GM12878 (cell line): ENCODE measurements around the gene HOXC5. TPM values are rescaled to one million over a fixed set of nuclear protein-coding genes. Genes with fewer than 3 reads are reported as not detected.

Experiments used
- ATAC-seq: fragments of 200-7000 bp; cut with Tn5 transposase; 3 replicates; pipeline ENCODE4 v1.9.1; 2020; ENCODE audit warnings: mild to moderate bottlenecking, moderate library complexity
- BruUV-seq: library from RNA; stranded (reverse); fragments of 400-500 nt; replicated peaks from 2 replicates; lab custom pipeline; 2021; lab: Mats Ljungman, UMichigan
- CTCF ChIA-PET: fragments of 300-600 bp; sonication (Branson Sonifier 250); formaldehyde crosslinking; extraction: SDS; loops from one replicate; lab custom pipeline; 2021; ENCODE audit warnings: inconsistent platforms; lab: Yijun Ruan, JAX
- POLR2A ChIA-PET: fragments of 350-600 bp; formaldehyde crosslinking; extraction: SDS; loops from one replicate; lab custom pipeline; 2021; ENCODE audit warnings: inconsistent platforms; lab: Charles Lee
- RAD21 ChIA-PET: fragments of 300-600 bp; sonication (Branson Sonifier 250); formaldehyde crosslinking; loops from one replicate; lab custom pipeline; 2023; ENCODE audit warnings: antibody characterized with exemption; ENCODE audit not compliant: unreplicated experiment; lab: Charles Lee
- SMC1A ChIA-PET: fragments of 300-600 bp; sonication (Branson Sonifier 250); formaldehyde crosslinking; loops from one replicate; lab custom pipeline; 2023; ENCODE audit not compliant: unreplicated experiment, uncharacterized antibody; lab: Charles Lee
- DNase-seq: peaks from one replicate; pipeline ENCODE4 v3.0.0-alpha.2; 2011; ENCODE audit warnings: low read depth, low spot score
- FAIRE-seq: peaks from 3 replicates; lab custom pipeline; 2011; peaks lifted over from hg19 to GRCh38; lab: Jason Lieb, UNC
- H2AFZ ChIP-seq: 2 replicates; pipeline ENCODE4 v1.6.0; 2011; ENCODE audit warnings: low read depth, low read length, control low read depth; ENCODE audit not compliant: control insufficient read depth
- H3K27ac ChIP-seq: 2 replicates; pipeline ENCODE4 v1.5.1; 2011; ENCODE audit warnings: control low read depth; ENCODE audit not compliant: control insufficient read depth, insufficient read depth
- H3K27me3 ChIP-seq, 2 experiments: replicated peaks in 1 of 2; 2 replicates each; pipeline versions ENCODE4 v1.6.0 to v1.6.1; 2011; ENCODE audit warnings: low read length in 1 of 2; ENCODE audit not compliant: control insufficient read depth in 2 of 2, insufficient read depth in 2 of 2
- H3K36me3 ChIP-seq, 2 experiments: 2 replicates each; pipeline ENCODE4 v1.5.1; 2011; ENCODE audit warnings: low read length in 1 of 2; ENCODE audit not compliant: control insufficient read depth in 2 of 2, insufficient read depth in 2 of 2
- H3K4me1 ChIP-seq: 2 replicates; pipeline ENCODE4 v1.6.1; 2011; ENCODE audit warnings: mild to moderate bottlenecking, low read length, moderate library complexity, mixed read lengths; ENCODE audit not compliant: control insufficient read depth, insufficient read depth
- H3K4me2 ChIP-seq: 2 replicates; pipeline ENCODE4 v1.6.0; 2011; ENCODE audit warnings: control low read depth; ENCODE audit not compliant: control insufficient read depth, insufficient read depth
- H3K4me3 ChIP-seq: fragments of 200-600 bp; sonication (generic); 2 replicates; pipeline ENCODE4 v1.5.1; 2016
- H3K79me2 ChIP-seq: 2 replicates; pipeline ENCODE4 v1.6.0; 2011; ENCODE audit warnings: low read length; ENCODE audit not compliant: control insufficient read depth, insufficient read depth
- H3K9ac ChIP-seq: 2 replicates; pipeline ENCODE4 v1.8.0; 2011; ENCODE audit warnings: low read length, control low read depth, mixed read lengths; ENCODE audit not compliant: control insufficient read depth, insufficient read depth
- H3K9me3 ChIP-seq: replicated peaks from 3 replicates; pipeline ENCODE4 v1.5.1; 2011; ENCODE audit warnings: mild to moderate bottlenecking, low read length; ENCODE audit not compliant: control insufficient read depth, insufficient read depth
- H4K20me1 ChIP-seq: 2 replicates; pipeline ENCODE4 v1.6.0; 2011; ENCODE audit not compliant: control insufficient read depth, insufficient read depth
- ATF7 ChIP-seq: fragments of 450-650 bp; IDR thresholded peaks from 2 replicates; pipeline ENCODE4 v1.6.1; 2016; ENCODE audit warnings: low read depth, mild to moderate bottlenecking
- CHD4 ChIP-seq: fragments of 200-600 bp; sonication (generic); IDR thresholded peaks from 2 replicates; pipeline ENCODE4 v1.6.1; 2016; ENCODE audit warnings: mild to moderate bottlenecking
- CTCF ChIP-seq, 3 experiments: IDR thresholded peaks in 2 of 3; conservative IDR thresholded peaks in 1 of 3; 2 replicates each; pipeline ENCODE4 v1.5.1; 2011; ENCODE audit warnings: low read depth in 3 of 3, low read length in 3 of 3, mild to moderate bottlenecking in 3 of 3, control low read depth in 2 of 3, moderate library complexity in 2 of 3, inconsistent platforms in 1 of 3, mixed read lengths in 1 of 3; ENCODE audit not compliant: control insufficient read depth in 2 of 3, insufficient read depth in 1 of 3; ENCODE audit errors: extremely low read depth in 1 of 3
- GATAD2B ChIP-seq: fragments of 450-650 bp; conservative IDR thresholded peaks from 2 replicates; pipeline ENCODE4 v1.6.1; 2017; ENCODE audit warnings: low read depth, mild to moderate bottlenecking, moderate library complexity
- HSF1 ChIP-seq: fragments of 150-350 bp; IDR thresholded peaks from 2 replicates; pipeline ENCODE4 v1.6.1; 2014; ENCODE audit warnings: mild to moderate bottlenecking, low read depth, low read length
- KAT2A ChIP-seq: conservative IDR thresholded peaks from 2 replicates; pipeline ENCODE4 v1.6.1; 2011; ENCODE audit warnings: low read depth, low read length; ENCODE audit not compliant: control insufficient read depth
- MTA3 ChIP-seq: IDR thresholded peaks from 2 replicates; pipeline ENCODE4 v1.6.1; 2012; ENCODE audit warnings: low read length, inconsistent platforms, borderline replicate concordance
- MXI1 ChIP-seq: fragments of 150-350 bp; IDR thresholded peaks from 2 replicates; pipeline ENCODE4 v1.6.1; 2011; ENCODE audit warnings: low read depth, mild to moderate bottlenecking, inconsistent platforms, low read length, improper control_type of control experiment
- MYC ChIP-seq: IDR thresholded peaks from 2 replicates; pipeline ENCODE4 v1.6.1; 2011; ENCODE audit warnings: mild to moderate bottlenecking, low read length, moderate library complexity, inconsistent platforms; ENCODE audit not compliant: insufficient read depth, insufficient replicate concordance, insufficient read length, severe bottlenecking
- NFXL1 ChIP-seq: fragments of 450-650 bp; IDR thresholded peaks from 2 replicates; pipeline ENCODE4 v1.6.1; 2017; ENCODE audit warnings: antibody characterized with exemption, mild to moderate bottlenecking, borderline replicate concordance
- RB1 ChIP-seq: fragments of 450-650 bp; formaldehyde crosslinking; IDR thresholded peaks from 2 replicates; pipeline ENCODE4 v1.6.1; 2017; ENCODE audit warnings: mild to moderate bottlenecking, borderline replicate concordance
- SMAD1 ChIP-seq: fragments of 450-650 bp; IDR thresholded peaks from 2 replicates; pipeline ENCODE4 v1.6.1; 2018; ENCODE audit warnings: mild to moderate bottlenecking, low read depth; ENCODE audit not compliant: partially characterized antibody
- YBX1 ChIP-seq: fragments of 450-650 bp; IDR thresholded peaks from 2 replicates; pipeline ENCODE4 v1.6.1; 2016; ENCODE audit warnings: antibody characterized with exemption
- YY1 ChIP-seq: IDR thresholded peaks from 2 replicates; pipeline ENCODE4 v1.6.1; 2011; ENCODE audit warnings: low read depth, mild to moderate bottlenecking, low read length
- ZBTB11 ChIP-seq: fragments of 450-650 bp; formaldehyde crosslinking; IDR thresholded peaks from 2 replicates; pipeline ENCODE4 v1.5.0; 2022; ENCODE audit warnings: mild to moderate bottlenecking, missing genetic modification characterization
- WGBS: methylation state at CpG from one replicate; pipeline ENCODE4 v1.1.6; 2016; ENCODE audit warnings: low lambda C conversion rate; ENCODE audit not compliant: insufficient replicate concordance, insufficient coverage; ENCODE audit errors: missing lambda C conversion rate; 5-methylcytosine and 5-hydroxymethylcytosine counted together
- in situ Hi-C: fragments of 300-500 bp; cut with MboI; formaldehyde crosslinking; loops from 9 replicates; pipeline ENCODE4 v1.14.3; 2018; ENCODE audit warnings: mixed read lengths
- intact Hi-C: fragments of 100-400 bp; cut with micrococcal nuclease; formaldehyde crosslinking; loops from one replicate; pipeline ENCODE4 v1.14.2; 2022; ENCODE audit not compliant: unreplicated experiment
- polyA plus RNA-seq, 11 experiments: library from polyadenylated mRNA; depleted of rRNA in 4 of 11; unstranded in 6 of 11; stranded (reverse) in 5 of 11; fragments of >200 nt; fragmentation: Nextera tagmentation in 4 of 11; fragmentation: Illumina TruSeq in 1 of 11; extraction: Ambion mirVana in 4 of 11; extraction: Trizol in 1 of 11; gene quantifications; 1 replicate in 1 of 11; 2 replicates in 10 of 11; pipeline versions ENCODE4 v1.2.1 to v1.2.3, GENCODE V29; 2011 to 2016; ENCODE audit warnings: inconsistent platforms in 2 of 11, missing spikeins in 2 of 11, low read depth in 1 of 11
- total RNA-seq, 4 experiments: library from RNA; depleted of rRNA in 3 of 4; stranded (reverse); fragments of >200 nt in 3 of 4; fragmentation: Illumina TruSeq in 1 of 4; extraction: Trizol in 1 of 4; gene quantifications; 2 replicates each; pipeline versions ENCODE4 v1.2.1 to v1.2.3, GENCODE V29; 2013 to 2021

HOXC5 gene
- total and polyA plus RNA-seq, 10 of the 15 experiments (the other 5 are each of a cell fraction or from before 2014, with no cell fraction given): 0.11 TPM; not detected in 9

GRCh38 chr12:54052438-54053002 is 19.7 kb downstream of the HOXC5 start:
- ATAC-seq (peak; percentile 14; the same call in 2 of the 3 replicates), DNase-seq (no peak), FAIRE-seq (no peak)
- in situ Hi-C loops (no loop called here), intact Hi-C loops (loop anchor here (1.0 kb wide), 1 partner anchor 34 kb away; no protein-coding TSS in a partner anchor)
- H3K4me1 ChIP-seq: peaks cover 22% of the 10 kb centered on the region
- H3K79me2 ChIP-seq: peaks cover 14% of the 10 kb centered on the region
- H4K20me1 ChIP-seq: no peaks in the 10 kb centered on the region
- POLR2A ChIA-PET: interaction anchor here (0.7 to 3.7 kb wide), 12 partner anchors 11 to 415 kb away, joined by 3 to 24 read pairs (median 4); partner anchors contain the start of genes CBX5, COPZ1, HNRNPA1 and SMUG1
- H3K4me2 ChIP-seq: peak overlapping the region; percentile 80
- H3K9me3 ChIP-seq: no peaks in the 10 kb centered on the region
- H2AFZ ChIP-seq: peak overlapping the region; percentile 21; the same call in 1 of the 2 replicates
- TF ChIP-seq ATF7 (no peak), GATAD2B (no peak), RB1 (no peak), NFXL1 (no peak), MYC (no peak), MTA3 (no peak), MXI1 (no peak), KAT2A (no peak), HSF1 (no peak), CHD4 (no peak), ZBTB11 (no peak), CTCF (IDR thresholded peaks at IDR 0.05 in 2 of 3, conservative IDR thresholded peaks at IDR 0.05 in 1 of 3; ENCODE audit: control insufficient read depth in 2 of 3, extremely low read depth in 1 of 3, insufficient read depth in 1 of 3, low read depth in 3 of 3, low read length in 3 of 3) (no peak), SMAD1 (no peak), YBX1 (no peak), YY1 (no peak)
- TF ChIP-seq, all 136 proteins: peak for 0
- WGBS: 42% methylated on average over 10 of the region's 10 CpGs
- Histone ChIP-seq H3K27ac (peak overlapping the region; percentile 89), H3K9ac (peak overlapping the region; percentile 93), H3K4me3 (peak overlapping the region; percentile 84), H3K27me3 (peaks cover 0 to 4% of the 10 kb centered on the region in 2 experiments; a peak in 3 of 4 replicates), H3K36me3 (no peaks in the 10 kb centered on the region)
- RAD21 ChIA-PET: interaction anchor here (0.7 to 6.0 kb wide), 14 partner anchors 8 to 296 kb away, joined by 3 to 56 read pairs (median 6); partner anchors contain the start of genes HOXC5 and SMUG1
- TSS peak; percentile 92 for BruUV-seq
- CTCF ChIA-PET: interaction anchor here (0.9 to 6.7 kb wide), 15 partner anchors 11 to 168 kb away, joined by 3 to 86 read pairs (median 7); partner anchors contain the start of genes HOXC5, HOXC6 and SMUG1
- SMC1A ChIA-PET: interaction anchor here (0.6 to 4.6 kb wide), 16 partner anchors 11 to 309 kb away, joined by 3 to 37 read pairs (median 4); partner anchors contain the start of genes HOXC5, HOXC6 and SMUG1
